Gastroesophageal sphincter (tissue), 3 donors: ENCODE results near the gene CSH2.

Source experiments
- CTCF ChIP-seq, 4 experiments: fragments of 200-600 bp in 2 of 4; fragments of 450-650 bp in 2 of 4; sonication (generic) in 1 of 4; IDR thresholded peaks; one replicate each; pipeline ENCODE4 v1.5.1; 2017 to 2019; ENCODE audit warnings: antibody characterized with exemption in 4 of 4, mild to moderate bottlenecking in 2 of 4, moderate library complexity in 2 of 4
- POLR2A ChIP-seq, 2 donors: fragments of 450-650 bp; IDR thresholded peaks; one replicate each; pipeline ENCODE4 v1.6.1; 2017; ENCODE audit warnings: antibody characterized with exemption in 2 of 2, mild to moderate bottlenecking in 2 of 2, moderate library complexity in 1 of 2
- POLR2AphosphoS5 ChIP-seq: sonication (generic); formaldehyde crosslinking; IDR thresholded peaks from one replicate; pipeline ENCODE4 v1.6.1; 2017; ENCODE audit warnings: antibody characterized with exemption

- TF ChIP-seq CTCF (IDR thresholded peaks at IDR 0.05) (no peak), POLR2A (IDR thresholded peaks at IDR 0.05) (no peak), POLR2AphosphoS5 (no peak)
These were observed 36.0 kb downstream of the CSH2 start for GRCh38 chr17:63837480-63837879.
